ENCODE data around the gene DCAF4. TPM values are rescaled to one million over a fixed set of nuclear protein-coding genes. Genes with fewer than 3 reads are reported as not detected.

Gene DCAF4
- total RNA-seq, 1 donor from 2014 or later = 14.3 TPM

DNA sequence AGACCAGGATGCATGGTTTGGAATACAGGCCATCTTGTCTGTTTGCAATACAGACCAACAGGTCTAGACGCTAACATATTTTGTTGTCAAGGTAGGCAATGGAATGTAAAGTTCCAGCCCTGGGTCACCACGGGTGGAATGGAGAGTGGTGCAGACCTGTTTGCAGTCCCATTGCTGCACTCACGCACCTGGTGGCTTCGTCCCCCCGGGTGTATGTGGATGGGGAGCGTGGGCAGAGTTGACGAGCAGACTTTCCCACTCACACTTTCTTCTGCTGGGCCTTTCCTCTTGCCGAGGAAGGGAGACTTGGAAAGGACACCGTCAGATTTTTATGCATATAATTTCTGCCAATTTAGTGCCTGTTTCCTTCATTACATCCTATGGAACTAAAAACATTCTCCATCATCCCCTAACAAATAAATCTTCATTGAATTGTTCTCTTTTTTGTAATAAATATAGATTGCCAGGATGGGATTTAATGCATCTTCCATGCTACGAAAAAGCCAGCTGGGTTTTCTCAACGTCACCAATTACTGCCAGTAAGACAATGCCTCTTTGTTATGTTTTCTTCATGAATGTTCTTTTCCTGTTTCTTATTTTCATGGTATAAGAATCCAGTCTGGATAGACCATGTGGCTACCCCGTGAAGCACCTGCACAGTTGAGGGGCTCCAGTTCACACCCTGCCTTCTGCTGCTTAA lies 15.2 kb downstream of the DCAF4 start:
- DNase-seq (ENCODE audit: extremely low spot score, unreplicated experiment) = no peak
- TF ChIP-seq, protein P1, sequence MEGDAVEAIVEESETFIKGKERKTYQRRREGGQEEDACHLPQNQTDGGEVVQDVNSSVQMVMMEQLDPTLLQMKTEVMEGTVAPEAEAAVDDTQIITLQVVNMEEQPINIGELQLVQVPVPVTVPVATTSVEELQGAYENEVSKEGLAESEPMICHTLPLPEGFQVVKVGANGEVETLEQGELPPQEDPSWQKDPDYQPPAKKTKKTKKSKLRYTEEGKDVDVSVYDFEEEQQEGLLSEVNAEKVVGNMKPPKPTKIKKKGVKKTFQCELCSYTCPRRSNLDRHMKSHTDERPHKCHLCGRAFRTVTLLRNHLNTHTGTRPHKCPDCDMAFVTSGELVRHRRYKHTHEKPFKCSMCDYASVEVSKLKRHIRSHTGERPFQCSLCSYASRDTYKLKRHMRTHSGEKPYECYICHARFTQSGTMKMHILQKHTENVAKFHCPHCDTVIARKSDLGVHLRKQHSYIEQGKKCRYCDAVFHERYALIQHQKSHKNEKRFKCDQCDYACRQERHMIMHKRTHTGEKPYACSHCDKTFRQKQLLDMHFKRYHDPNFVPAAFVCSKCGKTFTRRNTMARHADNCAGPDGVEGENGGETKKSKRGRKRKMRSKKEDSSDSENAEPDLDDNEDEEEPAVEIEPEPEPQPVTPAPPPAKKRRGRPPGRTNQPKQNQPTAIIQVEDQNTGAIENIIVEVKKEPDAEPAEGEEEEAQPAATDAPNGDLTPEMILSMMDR (IDR thresholded peaks at IDR 0.05) = no peak
- H3K27ac Mint-ChIP-seq (ENCODE audit: unreplicated experiment) = no peak overlapping the region
- H3K9me3 Mint-ChIP-seq (ENCODE audit: unreplicated experiment) = no peaks in the 10 kb centered on the region
- H3K27me3 Mint-ChIP-seq (ENCODE audit: unreplicated experiment) = no peaks in the 10 kb centered on the region
- H3K4me1 Mint-ChIP-seq (ENCODE audit: unreplicated experiment) = peaks cover 2% of the 10 kb centered on the region
- no peak overlapping the region for H3K4me3 Mint-ChIP-seq (ENCODE audit: unreplicated experiment)
- peaks cover 31% of the 10 kb centered on the region for H3K36me3 Mint-ChIP-seq (ENCODE audit: unreplicated experiment)

DNA sequence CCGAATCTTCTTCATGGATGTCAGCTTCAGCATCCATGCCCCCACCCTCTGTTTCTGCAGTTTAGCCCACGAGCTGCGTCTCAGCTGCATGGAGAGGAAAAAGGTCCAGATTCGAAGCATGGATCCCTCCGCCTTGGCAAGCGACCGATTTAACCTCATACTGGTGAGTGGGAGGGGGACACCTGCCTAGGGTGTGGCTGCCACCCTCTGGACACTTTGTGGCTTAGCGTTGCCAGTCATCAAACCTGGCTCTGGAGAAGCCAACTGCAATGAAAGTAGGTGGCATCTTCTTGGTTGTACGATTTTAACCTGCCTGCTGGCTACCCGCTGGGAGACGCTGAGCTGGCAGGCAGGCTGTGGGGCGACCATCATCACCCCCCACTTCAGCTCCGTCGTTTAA lies 16.7 kb downstream of the DCAF4 start:
- TF ChIP-seq, protein P1 (IDR thresholded peaks at IDR 0.05) = no peak
- H3K27me3 Mint-ChIP-seq (ENCODE audit: unreplicated experiment) = no peaks in the 10 kb centered on the region
- H3K4me1 Mint-ChIP-seq (ENCODE audit: unreplicated experiment) = peaks cover 2% of the 10 kb centered on the region
- H3K27ac Mint-ChIP-seq (ENCODE audit: unreplicated experiment) = no peak overlapping the region
- H3K36me3 Mint-ChIP-seq (ENCODE audit: unreplicated experiment) = peaks cover 29% of the 10 kb centered on the region
- no peaks in the 10 kb centered on the region for H3K9me3 Mint-ChIP-seq (ENCODE audit: unreplicated experiment)
- H3K4me3 Mint-ChIP-seq (ENCODE audit: unreplicated experiment) = no peak overlapping the region
- DNase-seq (ENCODE audit: extremely low spot score, unreplicated experiment) = no peak

DNA sequence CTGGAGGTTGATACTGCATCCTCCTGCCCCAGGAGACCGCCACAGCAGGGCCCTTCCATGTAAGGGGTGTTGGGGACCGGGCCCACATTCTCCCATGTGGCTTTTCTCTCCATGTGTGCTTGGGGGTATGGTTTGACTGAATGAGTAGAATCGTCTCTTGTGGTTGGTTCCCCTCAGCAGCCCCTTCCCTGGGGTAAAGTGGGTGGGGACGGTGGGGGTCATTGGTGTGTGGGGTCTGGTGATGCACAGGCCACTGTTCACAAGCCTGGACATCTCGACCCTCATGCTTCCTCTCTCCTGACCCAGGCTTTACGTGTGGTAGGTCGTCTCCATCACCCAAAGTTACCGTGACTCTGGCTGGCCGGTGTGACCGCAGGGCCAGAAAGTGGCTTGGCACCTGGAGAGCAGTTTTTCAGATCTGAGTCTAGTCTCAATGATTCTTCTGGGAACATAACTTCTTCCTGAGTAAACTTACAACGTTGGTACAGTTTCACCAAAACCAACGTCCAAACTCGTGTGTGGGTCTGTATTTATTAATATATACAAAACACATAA lies 17.7 kb downstream of the DCAF4 start:
- Mint-ChIP-seq H3K4me3 (ENCODE audit: unreplicated experiment) (no peak overlapping the region), H3K27ac (ENCODE audit: unreplicated experiment) (no peak overlapping the region), H3K9me3 (ENCODE audit: unreplicated experiment) (no peaks in the 10 kb centered on the region), H3K4me1 (ENCODE audit: unreplicated experiment) (peaks cover 2% of the 10 kb centered on the region), H3K36me3 (ENCODE audit: unreplicated experiment) (peaks cover 25% of the 10 kb centered on the region), H3K27me3 (ENCODE audit: unreplicated experiment) (no peaks in the 10 kb centered on the region)
- TF ChIP-seq, protein P1 (IDR thresholded peaks at IDR 0.05) = no peak
- no peak for DNase-seq (ENCODE audit: extremely low spot score, unreplicated experiment)

DNA sequence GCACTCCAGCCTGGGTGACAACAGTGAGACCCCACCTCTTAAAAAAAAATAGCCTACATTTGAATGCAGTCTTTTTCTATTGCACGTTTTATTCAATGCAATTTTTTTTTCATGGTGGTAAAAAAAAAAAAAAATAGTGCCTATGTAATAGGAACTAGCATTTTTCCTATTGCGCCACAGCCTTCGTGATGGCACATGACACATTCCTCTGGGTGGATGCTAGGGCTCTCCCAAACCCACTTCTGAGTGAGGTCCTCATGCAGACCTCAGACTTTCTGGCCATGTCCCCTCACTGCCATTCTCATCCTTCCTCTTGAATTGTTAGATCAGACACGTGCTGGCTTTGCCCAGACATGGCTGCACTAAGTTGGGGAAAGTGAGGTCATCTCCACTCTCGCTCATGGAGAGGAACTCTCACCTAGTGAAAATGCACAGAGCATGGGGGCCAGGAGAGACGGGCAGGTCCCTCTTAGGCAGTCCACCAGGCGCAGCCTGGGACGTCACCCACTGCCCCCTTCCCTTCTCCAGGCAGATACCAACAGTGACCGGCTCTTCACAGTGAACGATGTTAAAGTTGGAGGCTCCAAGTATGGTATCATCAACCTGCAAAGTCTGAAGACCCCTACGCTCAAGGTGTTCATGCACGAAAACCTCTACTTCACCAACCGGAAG lies 19.2 kb downstream of the DCAF4 start:
- no peaks in the 10 kb centered on the region for H3K9me3 Mint-ChIP-seq (ENCODE audit: unreplicated experiment)
- TF ChIP-seq, protein P1 (IDR thresholded peaks at IDR 0.05) = no peak
- no peaks in the 10 kb centered on the region for H3K27me3 Mint-ChIP-seq (ENCODE audit: unreplicated experiment)
- H3K4me1 Mint-ChIP-seq (ENCODE audit: unreplicated experiment) = peaks cover 2% of the 10 kb centered on the region
- peaks cover 16% of the 10 kb centered on the region for H3K36me3 Mint-ChIP-seq (ENCODE audit: unreplicated experiment)
- DNase-seq (ENCODE audit: extremely low spot score, unreplicated experiment) = no peak
- no peak overlapping the region for H3K4me3 Mint-ChIP-seq (ENCODE audit: unreplicated experiment)
- H3K27ac Mint-ChIP-seq (ENCODE audit: unreplicated experiment) = no peak overlapping the region

DNA sequence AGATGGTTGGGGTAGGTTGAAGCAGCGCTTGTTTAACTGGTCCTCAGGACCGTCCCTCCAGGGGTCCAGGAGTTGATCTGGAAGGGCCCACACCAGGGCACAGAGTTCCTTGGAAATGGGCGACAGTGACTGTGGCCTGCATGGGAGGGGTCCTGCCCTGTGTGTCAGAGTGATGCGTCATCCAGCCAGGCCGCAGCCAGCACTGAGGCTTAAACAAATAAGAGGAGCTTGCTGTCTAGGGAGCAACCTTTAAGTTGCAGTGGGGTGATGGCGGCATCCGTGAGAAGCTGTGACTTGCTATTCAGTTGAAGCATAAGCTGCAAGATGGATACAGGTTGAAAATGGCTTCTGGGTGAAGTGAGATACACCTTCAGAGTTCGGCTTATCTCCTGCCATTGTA lies 20.2 kb downstream of the DCAF4 start:
- DNase-seq (ENCODE audit: extremely low spot score, unreplicated experiment) = no peak
- Mint-ChIP-seq H3K27me3 (ENCODE audit: unreplicated experiment) (no peaks in the 10 kb centered on the region), H3K9me3 (ENCODE audit: unreplicated experiment) (no peaks in the 10 kb centered on the region), H3K36me3 (ENCODE audit: unreplicated experiment) (peaks cover 16% of the 10 kb centered on the region), H3K27ac (ENCODE audit: unreplicated experiment) (no peak overlapping the region), H3K4me3 (ENCODE audit: unreplicated experiment) (no peak overlapping the region), H3K4me1 (ENCODE audit: unreplicated experiment) (peaks cover 2% of the 10 kb centered on the region)
- TF ChIP-seq, protein P1 (IDR thresholded peaks at IDR 0.05) = no peak
